SK-N-MC (cell line): ENCODE data around the gene CRLF3.
A peak's percentile ranks its signal among the peaks of the same experiment; 100 is the strongest.

Source experiments
- DNase-seq: peaks from one replicate; pipeline ENCODE4 v3.0.0-alpha.2; 2011; ENCODE audit warnings: low read depth, low spot score
- H3K27ac ChIP-seq: fragments of 200-600 bp; sonication (generic); 2 replicates; pipeline ENCODE4 v1.5.1; 2016; ENCODE audit warnings: mixed run types
- H3K36me3 ChIP-seq: fragments of 200-600 bp; sonication (generic); 2 replicates; pipeline ENCODE4 v1.6.1; 2017; ENCODE audit warnings: antibody characterized with exemption, low read length, mixed read lengths; ENCODE audit not compliant: insufficient read depth
- H3K4me3 ChIP-seq: fragments of 200-600 bp; sonication (generic); 2 replicates; pipeline ENCODE4 v1.5.1; 2016
- H3K9ac ChIP-seq: fragments of 200-600 bp; sonication (generic); 2 replicates; pipeline ENCODE4 v1.8.0; 2017; ENCODE audit warnings: mixed run types, mixed read lengths; ENCODE audit not compliant: insufficient read length
- H3K9me3 ChIP-seq: fragments of 200-600 bp; sonication (generic); 2 replicates; pipeline ENCODE4 v1.6.1; 2017; ENCODE audit warnings: low read depth, mild to moderate bottlenecking, antibody characterized with exemption, low read length, moderate library complexity, mixed read lengths
- EZH2 ChIP-seq: fragments of 200-600 bp; sonication (generic); IDR thresholded peaks from one replicate; pipeline ENCODE4 v1.6.1; 2017; ENCODE audit warnings: antibody characterized with exemption
- FOXP2 ChIP-seq: optimal IDR thresholded peaks from 2 replicates; pipeline ENCODE3; 2011; ENCODE audit warnings: mild to moderate bottlenecking, moderate library complexity; ENCODE audit not compliant: insufficient read depth; ENCODE audit errors: extremely low read length, control extremely low read depth
- POLR2AphosphoS5 ChIP-seq: IDR thresholded peaks from 2 replicates; pipeline ENCODE4 v1.6.1; 2012; ENCODE audit warnings: mild to moderate bottlenecking, low read depth, low read length, borderline replicate concordance

CRLF3 gene

DNA sequence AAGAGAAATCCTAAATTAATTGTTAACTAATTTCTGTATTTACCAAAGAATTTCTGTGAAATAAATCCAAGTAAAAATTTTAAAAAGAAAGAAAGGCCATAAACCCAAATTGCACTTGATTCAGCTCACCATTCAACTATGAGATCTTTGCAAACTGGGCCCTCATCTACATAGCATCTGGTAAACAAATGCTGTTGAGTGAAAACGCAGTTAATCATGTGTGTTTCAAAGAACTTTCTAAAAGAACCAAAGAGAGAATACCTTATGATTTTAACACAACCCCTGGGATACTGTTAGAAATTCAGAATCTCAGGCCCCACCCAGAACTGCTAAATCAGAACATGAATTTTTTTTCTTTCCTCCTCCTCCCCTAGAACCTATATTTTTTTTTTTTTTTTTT, 16.6 kb downstream of the CRLF3 start:
- H3K36me3 ChIP-seq: peaks cover 22% of the 10 kb centered on the region
- no peak overlapping the region for H3K4me3 ChIP-seq
- TF ChIP-seq POLR2AphosphoS5: no peak
- TF ChIP-seq FOXP2: no peak
- TF ChIP-seq EZH2: no peak
- no peak overlapping the region for H3K27ac ChIP-seq
- no peaks in the 10 kb centered on the region for H3K9me3 ChIP-seq
- no peak overlapping the region for H3K9ac ChIP-seq
- DNase-seq: no peak

DNA sequence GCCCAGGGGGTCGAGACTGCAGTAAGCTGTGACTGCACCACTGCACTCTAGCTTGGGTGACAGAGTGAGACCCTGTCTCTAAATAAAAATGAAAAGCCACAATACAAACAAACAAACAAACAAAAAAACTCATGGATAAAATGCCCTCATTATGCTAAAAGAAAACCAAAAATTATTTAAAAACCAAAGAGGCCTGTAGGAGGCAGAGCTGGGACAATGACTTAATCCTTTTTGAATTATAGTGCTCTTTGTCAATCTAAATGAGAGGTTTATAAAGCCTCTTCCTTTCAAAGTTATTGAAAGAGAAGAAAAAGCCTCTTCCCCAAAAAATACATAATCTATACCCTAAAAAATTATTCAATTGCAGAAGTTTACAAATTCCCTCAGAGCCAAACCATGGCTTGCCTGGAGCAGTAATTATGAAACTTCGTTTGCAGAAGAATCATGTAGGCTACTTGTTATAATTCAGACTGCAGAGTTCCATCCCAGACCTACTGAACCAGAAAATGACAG, 18.5 kb downstream of the CRLF3 start:
- H3K9ac ChIP-seq: no peak overlapping the region
- H3K4me3 ChIP-seq: no peak overlapping the region
- no peak for DNase-seq
- H3K36me3 ChIP-seq: peaks cover 37% of the 10 kb centered on the region
- TF ChIP-seq FOXP2: no peak
- TF ChIP-seq POLR2AphosphoS5: no peak
- no peak for TF ChIP-seq EZH2
- H3K9me3 ChIP-seq: no peaks in the 10 kb centered on the region
- 0 out of 2 replicates have a peak overlapping the region, but pooled peaks have one; percentile 25 for H3K27ac ChIP-seq

DNA sequence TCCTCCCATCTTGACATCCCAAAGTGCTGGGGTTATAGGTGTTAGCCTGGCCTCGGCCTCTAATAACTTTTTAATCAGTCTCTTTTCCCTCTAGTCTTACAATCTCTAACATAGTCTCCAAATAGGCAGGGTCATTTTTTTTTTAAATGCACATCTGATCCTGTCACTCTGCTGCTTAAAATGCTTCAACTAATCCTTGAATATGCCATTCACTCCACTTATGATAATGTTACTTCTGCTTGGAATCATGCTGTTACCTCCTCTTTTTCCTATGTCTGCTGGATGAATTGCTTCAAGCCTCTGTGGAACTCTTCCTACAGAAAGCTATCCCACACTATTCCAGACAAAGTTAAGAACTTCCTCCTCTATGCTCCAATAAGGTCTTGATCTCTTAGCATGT, 22.8 kb downstream of the CRLF3 start:
- Histone ChIP-seq H3K9ac (no peak overlapping the region), H3K9me3 (no peaks in the 10 kb centered on the region), H3K4me3 (no peak overlapping the region), H3K36me3 (peaks cover 55% of the 10 kb centered on the region), H3K27ac (no peak overlapping the region)
- no peak for DNase-seq
- TF ChIP-seq POLR2AphosphoS5 (no peak), FOXP2 (no peak), EZH2 (no peak)

DNA sequence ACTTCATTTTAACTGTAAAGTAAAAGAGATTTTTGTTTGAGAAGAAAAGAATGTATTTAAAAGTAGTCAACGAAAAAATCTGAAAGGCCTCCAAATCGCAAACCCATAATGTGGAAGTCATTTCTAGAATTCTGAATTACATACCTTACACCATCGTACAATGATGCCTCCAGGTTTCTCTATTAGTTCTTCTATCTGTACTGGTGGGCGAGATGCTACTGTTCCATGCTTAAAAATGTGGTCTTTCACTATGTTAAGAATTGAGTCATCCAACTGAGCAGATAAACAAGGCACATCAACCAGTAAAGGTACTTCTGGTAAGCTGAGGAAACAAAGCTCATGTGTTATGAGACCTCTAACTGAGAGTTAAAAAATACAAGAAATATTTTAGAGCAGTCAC, 28.5 kb downstream of the CRLF3 start:
- Histone ChIP-seq H3K9me3 (no peaks in the 10 kb centered on the region), H3K4me3 (no peak overlapping the region), H3K9ac (no peak overlapping the region), H3K36me3 (peaks cover 66% of the 10 kb centered on the region), H3K27ac (peak overlapping the region; percentile 79)
- DNase-seq: no peak
- TF ChIP-seq POLR2AphosphoS5: no peak
- no peak for TF ChIP-seq FOXP2
- no peak for TF ChIP-seq EZH2

DNA sequence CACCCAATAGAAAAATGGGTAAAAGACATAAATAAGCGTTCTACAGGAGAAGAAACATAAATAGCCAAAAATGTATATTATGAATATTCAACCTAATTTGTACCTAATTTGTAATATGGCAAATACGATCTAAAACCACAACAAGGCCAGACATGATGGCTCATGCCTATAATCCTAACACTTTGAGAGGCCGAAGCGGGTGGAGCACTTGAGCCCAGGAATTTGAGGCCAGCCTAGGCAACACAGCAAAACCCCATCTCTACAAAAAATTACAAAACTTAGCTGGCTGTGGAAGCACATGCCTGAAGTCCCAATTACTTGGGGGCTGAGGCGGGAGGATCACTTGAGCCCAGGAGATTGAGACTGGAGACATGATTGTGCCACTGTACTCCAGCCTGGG, 30.1 kb downstream of the CRLF3 start:
- H3K27ac ChIP-seq: peak overlapping the region; percentile 50; the same call in 1 of the 2 replicates
- H3K36me3 ChIP-seq: peaks cover 67% of the 10 kb centered on the region
- no peaks in the 10 kb centered on the region for H3K9me3 ChIP-seq
- H3K9ac ChIP-seq: no peak overlapping the region
- no peak for DNase-seq
- TF ChIP-seq POLR2AphosphoS5 (no peak), EZH2 (no peak), FOXP2 (no peak)
- H3K4me3 ChIP-seq: no peak overlapping the region

DNA sequence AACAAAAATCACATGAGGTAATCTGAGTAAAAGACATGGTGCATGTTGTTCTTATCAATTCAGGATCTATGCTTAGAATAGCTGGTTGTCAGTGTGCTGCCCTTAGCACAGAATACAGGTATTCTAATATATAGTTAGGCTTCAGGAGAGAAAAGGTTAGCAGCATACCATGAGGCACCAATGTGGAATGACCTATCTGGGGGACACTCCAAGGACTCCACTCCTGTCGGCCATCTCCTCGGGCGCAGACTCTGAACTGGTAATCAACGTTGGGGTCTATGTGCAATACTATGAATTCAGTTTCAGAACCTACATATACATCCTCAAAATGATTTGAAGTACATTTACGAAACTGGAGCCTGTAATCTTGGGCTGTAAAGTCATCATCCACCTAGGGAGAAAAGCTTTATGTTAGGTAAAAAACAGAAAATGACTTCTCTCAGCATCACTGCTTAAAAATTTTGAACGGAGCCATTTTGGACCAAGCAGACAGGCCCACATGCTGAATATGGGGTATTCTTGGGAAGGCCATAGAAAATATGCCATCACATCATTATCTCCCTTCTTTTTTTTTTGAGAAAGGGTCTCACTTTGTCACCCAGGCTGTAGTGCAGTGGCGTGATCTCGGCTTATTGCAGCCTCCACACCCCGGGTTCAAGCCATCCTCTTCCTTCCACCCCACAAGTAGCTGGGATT, 31.1 kb downstream of the CRLF3 start:
- Histone ChIP-seq H3K27ac (0 out of 2 replicates have a peak overlapping the region, but pooled peaks have one; percentile 30), H3K9me3 (no peaks in the 10 kb centered on the region), H3K4me3 (no peak overlapping the region), H3K36me3 (peaks cover 74% of the 10 kb centered on the region), H3K9ac (no peak overlapping the region)
- no peak for DNase-seq
- no peak for TF ChIP-seq FOXP2

DNA sequence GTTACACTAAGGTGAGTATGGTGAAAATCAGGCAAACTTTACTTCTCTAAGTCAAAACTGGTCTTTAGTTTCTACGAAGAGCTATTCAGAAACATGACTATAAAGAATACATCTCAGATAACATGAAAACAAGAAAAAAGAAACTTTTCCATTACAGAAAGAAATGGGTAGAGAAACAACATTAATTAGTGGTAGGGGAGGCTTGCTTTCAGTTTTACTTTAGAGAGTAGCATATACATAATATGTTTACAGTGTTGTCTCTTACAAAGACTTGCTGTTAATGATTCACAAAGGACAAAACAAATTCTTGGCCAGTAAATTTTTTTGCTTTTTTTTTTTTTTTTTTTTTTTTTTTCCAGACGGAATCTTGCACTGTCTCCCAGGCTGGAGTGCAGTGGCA, 34.2 kb downstream of the CRLF3 start:
- Histone ChIP-seq H3K4me3 (no peak overlapping the region), H3K27ac (peak overlapping the region; percentile 62), H3K9ac (no peak overlapping the region), H3K9me3 (no peaks in the 10 kb centered on the region), H3K36me3 (peaks cover 81% of the 10 kb centered on the region)
- TF ChIP-seq POLR2AphosphoS5 (no peak), EZH2 (no peak), FOXP2 (no peak)
- no peak for DNase-seq

DNA sequence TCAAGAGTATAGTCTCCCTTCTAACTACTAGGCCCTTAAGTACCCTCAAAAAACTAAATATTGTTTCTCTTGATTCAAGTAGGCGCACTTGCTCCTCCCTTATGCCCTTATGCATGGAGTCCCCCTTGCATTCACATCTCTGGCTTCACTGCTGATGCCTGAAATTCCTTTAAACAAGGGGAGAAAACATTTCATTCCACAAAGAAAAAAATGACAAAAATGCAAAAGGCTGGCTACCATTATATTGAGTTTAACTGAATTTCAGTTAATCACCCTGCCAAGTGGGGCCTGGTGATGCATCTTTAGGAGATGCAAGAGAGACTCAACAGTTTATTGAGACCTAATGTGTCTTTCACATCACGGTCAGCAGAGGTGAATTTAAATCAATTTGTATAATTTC, 35.6 kb downstream of the CRLF3 start:
- Histone ChIP-seq H3K27ac (peak overlapping the region; percentile 62; the same call in 1 of the 2 replicates), H3K9me3 (no peaks in the 10 kb centered on the region), H3K9ac (no peak overlapping the region), H3K36me3 (peaks cover 82% of the 10 kb centered on the region), H3K4me3 (no peak overlapping the region)
- DNase-seq: no peak
- no peak for TF ChIP-seq EZH2
- TF ChIP-seq POLR2AphosphoS5: no peak
- TF ChIP-seq FOXP2: no peak
